HEK293 (cell line): Measurements from ENCODE around the gene PRMT5.

Experiments
- CTCF ChIA-PET: fragments of 350-600 bp; formaldehyde crosslinking; extraction: SDS; loops from one replicate; lab custom pipeline; 2021; ENCODE audit warnings: antibody characterized with exemption; lab: Yijun Ruan, JAX
- POLR2A ChIA-PET: fragments of 300-600 bp; formaldehyde crosslinking; extraction: SDS; loops from one replicate; lab custom pipeline; 2020; ENCODE audit warnings: antibody characterized with exemption, inconsistent platforms; lab: Yijun Ruan, JAX
- H3K27ac ChIP-seq: fragments of 200-500 bp; sonication (Bioruptor generic); 2 replicates; pipeline ENCODE4 v1.5.1; 2014; ENCODE audit warnings: low read depth, low read length, control low read depth, inconsistent platforms; ENCODE audit errors: extremely low read depth
- H3K36me3 ChIP-seq, 2 experiments: fragments of 200-500 bp in 1 of 2; sonication (Bioruptor generic) in 1 of 2; 1 replicate in 1 of 2; 2 replicates in 1 of 2; pipeline ENCODE4 v1.5.1; 2014 to 2017; ENCODE audit warnings: inconsistent platforms in 2 of 2, low read length in 2 of 2; ENCODE audit not compliant: control insufficient read depth in 2 of 2, insufficient read depth in 1 of 2
- H3K4me1 ChIP-seq: fragments of 200-500 bp; sonication (Bioruptor generic); 2 replicates; pipeline ENCODE4 v1.5.1; 2014; ENCODE audit warnings: mild to moderate bottlenecking, low read length, inconsistent platforms; ENCODE audit not compliant: control insufficient read depth, insufficient read depth
- H3K4me3 ChIP-seq: 2 replicates; pipeline ENCODE4 v1.5.1; 2011; ENCODE audit warnings: low read depth, mild to moderate bottlenecking, control low read depth, low read length, moderate library complexity
- H3K9me3 ChIP-seq: fragments of 200-500 bp; sonication (Bioruptor generic); 2 replicates; pipeline ENCODE4 v1.5.1; 2014; ENCODE audit warnings: low read depth, low read length, inconsistent platforms; ENCODE audit not compliant: control insufficient read depth, insufficient read depth
- GLIS1 ChIP-seq: fragments of 450-650 bp; formaldehyde crosslinking; IDR thresholded peaks from 2 replicates; pipeline ENCODE4 v1.5.1; 2016; ENCODE audit warnings: missing biosample characterization, missing genetic modification characterization
- HOXD13 ChIP-seq: sonication (generic); formaldehyde crosslinking; IDR thresholded peaks from 2 replicates; pipeline ENCODE4 v1.8.0; 2022; ENCODE audit warnings: missing genetic modification reagents, borderline replicate concordance
- KLF8 ChIP-seq: fragments of 450-650 bp; formaldehyde crosslinking; IDR thresholded peaks from 2 replicates; pipeline ENCODE4 v1.5.1; 2016; ENCODE audit warnings: missing biosample characterization, missing genetic modification characterization
- ZBTB17 ChIP-seq: fragments of 450-650 bp; formaldehyde crosslinking; IDR thresholded peaks from 2 replicates; pipeline ENCODE4 v1.5.1; 2016; ENCODE audit warnings: missing biosample characterization, missing genetic modification characterization
- ZBTB20 ChIP-seq: fragments of 450-650 bp; formaldehyde crosslinking; IDR thresholded peaks from 2 replicates; pipeline ENCODE4 v1.5.1; 2016; ENCODE audit warnings: missing biosample characterization, missing genetic modification characterization
- ZBTB21 ChIP-seq: fragments of 450-650 bp; formaldehyde crosslinking; IDR thresholded peaks from 2 replicates; pipeline ENCODE4 v1.5.1; 2017; ENCODE audit warnings: missing biosample characterization, missing genetic modification characterization
- ZBTB48 ChIP-seq: fragments of 450-650 bp; formaldehyde crosslinking; IDR thresholded peaks from 2 replicates; pipeline ENCODE4 v1.5.1; 2016; ENCODE audit warnings: missing biosample characterization, missing genetic modification characterization
- ZBTB6 ChIP-seq: fragments of 450-650 bp; formaldehyde crosslinking; IDR thresholded peaks from 2 replicates; pipeline ENCODE4 v1.5.1; 2017; ENCODE audit warnings: missing biosample characterization, missing genetic modification characterization
- ZFHX2 ChIP-seq: fragments of 450-650 bp; formaldehyde crosslinking; conservative IDR thresholded peaks from 2 replicates; pipeline ENCODE4 v1.5.1; 2016; ENCODE audit warnings: missing biosample characterization, missing genetic modification characterization
- ZNF10 ChIP-seq: fragments of 450-650 bp; formaldehyde crosslinking; IDR thresholded peaks from 2 replicates; pipeline ENCODE4 v1.5.1; 2017; ENCODE audit warnings: missing biosample characterization, missing genetic modification characterization
- ZNF112 ChIP-seq: fragments of 450-650 bp; formaldehyde crosslinking; IDR thresholded peaks from 2 replicates; pipeline ENCODE4 v1.5.0; 2017; ENCODE audit warnings: missing biosample characterization, missing genetic modification characterization
- ZNF132 ChIP-seq: fragments of 450-650 bp; formaldehyde crosslinking; IDR thresholded peaks from 2 replicates; pipeline ENCODE4 v1.5.1; 2017; ENCODE audit warnings: missing biosample characterization, missing genetic modification characterization, borderline replicate concordance
- ZNF214 ChIP-seq: fragments of 450-650 bp; formaldehyde crosslinking; IDR thresholded peaks from 2 replicates; pipeline ENCODE4 v1.5.1; 2017; ENCODE audit warnings: missing biosample characterization, mild to moderate bottlenecking, missing genetic modification characterization, borderline replicate concordance
- ZNF280C ChIP-seq: fragments of 450-650 bp; formaldehyde crosslinking; IDR thresholded peaks from 2 replicates; pipeline ENCODE4 v1.5.1; 2016; ENCODE audit warnings: missing biosample characterization, missing genetic modification characterization
- ZNF292 ChIP-seq: fragments of 450-650 bp; formaldehyde crosslinking; IDR thresholded peaks from 2 replicates; pipeline ENCODE4 v1.5.1; 2016; ENCODE audit warnings: low read depth, missing biosample characterization, missing genetic modification characterization, borderline replicate concordance
- ZNF366 ChIP-seq: fragments of 450-650 bp; formaldehyde crosslinking; conservative IDR thresholded peaks from 2 replicates; pipeline ENCODE4 v1.5.1; 2016; ENCODE audit warnings: missing biosample characterization, missing genetic modification characterization
- ZNF510 ChIP-seq: fragments of 450-650 bp; formaldehyde crosslinking; IDR thresholded peaks from 2 replicates; pipeline ENCODE4 v1.5.1; 2018; ENCODE audit warnings: mild to moderate bottlenecking, missing genetic modification characterization, missing biosample characterization; ENCODE audit not compliant: insufficient replicate concordance
- ZNF548 ChIP-seq: fragments of 450-650 bp; formaldehyde crosslinking; IDR thresholded peaks from 2 replicates; pipeline ENCODE4 v1.5.1; 2016; ENCODE audit warnings: missing biosample characterization, missing genetic modification characterization
- ZNF549 ChIP-seq: fragments of 450-650 bp; IDR thresholded peaks from 2 replicates; pipeline ENCODE4 v1.5.1; 2018; ENCODE audit warnings: missing biosample characterization, missing genetic modification characterization, mild to moderate bottlenecking, inconsistent platforms, moderate library complexity
- ZNF571 ChIP-seq: fragments of 450-650 bp; formaldehyde crosslinking; IDR thresholded peaks from 2 replicates; pipeline ENCODE4 v1.5.0; 2017; ENCODE audit warnings: missing biosample characterization, missing genetic modification characterization
- ZNF654 ChIP-seq: fragments of 450-650 bp; formaldehyde crosslinking; IDR thresholded peaks from 2 replicates; pipeline ENCODE4 v1.5.1; 2016; ENCODE audit warnings: low read depth, missing biosample characterization, missing genetic modification characterization
- ZNF670 ChIP-seq: fragments of 450-650 bp; formaldehyde crosslinking; IDR thresholded peaks from 2 replicates; pipeline ENCODE4 v1.5.1; 2016; ENCODE audit warnings: missing biosample characterization, missing genetic modification characterization, low read depth
- ZNF677 ChIP-seq: fragments of 450-650 bp; IDR thresholded peaks from 2 replicates; pipeline ENCODE4 v1.5.0; 2018; ENCODE audit warnings: missing biosample characterization, mild to moderate bottlenecking, missing genetic modification characterization, moderate library complexity
- ZNF837 ChIP-seq: fragments of 450-650 bp; formaldehyde crosslinking; IDR thresholded peaks from 2 replicates; pipeline ENCODE4 v1.5.1; 2016; ENCODE audit warnings: missing biosample characterization, missing genetic modification characterization
- ZSCAN16 ChIP-seq: fragments of 450-650 bp; formaldehyde crosslinking; IDR thresholded peaks from 2 replicates; pipeline ENCODE4 v1.5.1; 2016; ENCODE audit warnings: missing biosample characterization, missing genetic modification characterization
- TF ChIP-seq, protein P1 (sequence below): fragments of 450-650 bp; formaldehyde crosslinking; IDR thresholded peaks from 2 replicates; pipeline ENCODE4 v1.5.1; 2016; ENCODE audit warnings: missing biosample characterization, missing genetic modification characterization
- TF ChIP-seq, protein P2 (sequence below): fragments of 450-650 bp; formaldehyde crosslinking; IDR thresholded peaks from 2 replicates; pipeline ENCODE4 v1.5.1; 2016; ENCODE audit warnings: missing biosample characterization, missing genetic modification characterization
- TF ChIP-seq, protein P3 (sequence below): fragments of 450-650 bp; formaldehyde crosslinking; IDR thresholded peaks from 2 replicates; pipeline ENCODE4 v1.5.1; 2017; ENCODE audit warnings: missing biosample characterization, missing genetic modification characterization

PRMT5 gene

GRCh38 chr14:22872033-22872832 lies 56.9 kb downstream of the PRMT5 start:
- H3K36me3 ChIP-seq: peaks cover 0 to 34% of the 10 kb centered on the region in 2 experiments; a peak in 1 of 3 replicates
- POLR2A ChIA-PET: interaction anchor here (0.6 to 1.8 kb wide), 6 partner anchors 14 to 106 kb away, joined by 3 to 6 read pairs (median 4); partner anchors contain the start of genes HAUS4, OXA1L and RBM23
- no peaks in the 10 kb centered on the region for H3K9me3 ChIP-seq
- peak overlapping the region; percentile 87 for H3K27ac ChIP-seq
- peaks cover 9% of the 10 kb centered on the region for H3K4me1 ChIP-seq
- H3K4me3 ChIP-seq: peak overlapping the region; percentile 74
- CTCF ChIA-PET: interaction anchor here (0.6 to 4.5 kb wide), 30 partner anchors 10 to 283 kb away, joined by 3 to 55 read pairs (median 4); partner anchors contain the start of genes AJUBA, DAD1, OXA1L and REM2
- TF ChIP-seq, protein P1, sequence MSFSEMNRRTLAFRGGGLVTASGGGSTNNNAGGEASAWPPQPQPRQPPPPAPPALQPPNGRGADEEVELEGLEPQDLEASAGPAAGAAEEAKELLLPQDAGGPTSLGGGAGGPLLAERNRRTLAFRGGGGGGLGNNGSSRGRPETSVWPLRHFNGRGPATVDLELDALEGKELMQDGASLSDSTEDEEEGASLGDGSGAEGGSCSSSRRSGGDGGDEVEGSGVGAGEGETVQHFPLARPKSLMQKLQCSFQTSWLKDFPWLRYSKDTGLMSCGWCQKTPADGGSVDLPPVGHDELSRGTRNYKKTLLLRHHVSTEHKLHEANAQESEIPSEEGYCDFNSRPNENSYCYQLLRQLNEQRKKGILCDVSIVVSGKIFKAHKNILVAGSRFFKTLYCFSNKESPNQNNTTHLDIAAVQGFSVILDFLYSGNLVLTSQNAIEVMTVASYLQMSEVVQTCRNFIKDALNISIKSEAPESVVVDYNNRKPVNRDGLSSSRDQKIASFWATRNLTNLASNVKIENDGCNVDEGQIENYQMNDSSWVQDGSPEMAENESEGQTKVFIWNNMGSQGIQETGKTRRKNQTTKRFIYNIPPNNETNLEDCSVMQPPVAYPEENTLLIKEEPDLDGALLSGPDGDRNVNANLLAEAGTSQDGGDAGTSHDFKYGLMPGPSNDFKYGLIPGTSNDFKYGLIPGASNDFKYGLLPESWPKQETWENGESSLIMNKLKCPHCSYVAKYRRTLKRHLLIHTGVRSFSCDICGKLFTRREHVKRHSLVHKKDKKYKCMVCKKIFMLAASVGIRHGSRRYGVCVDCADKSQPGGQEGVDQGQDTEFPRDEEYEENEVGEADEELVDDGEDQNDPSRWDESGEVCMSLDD: no peak; the same call in 1 of the 2 replicates
- TF ChIP-seq ZNF366 (tag by site-specific recombination): no peak
- TF ChIP-seq, protein P2, sequence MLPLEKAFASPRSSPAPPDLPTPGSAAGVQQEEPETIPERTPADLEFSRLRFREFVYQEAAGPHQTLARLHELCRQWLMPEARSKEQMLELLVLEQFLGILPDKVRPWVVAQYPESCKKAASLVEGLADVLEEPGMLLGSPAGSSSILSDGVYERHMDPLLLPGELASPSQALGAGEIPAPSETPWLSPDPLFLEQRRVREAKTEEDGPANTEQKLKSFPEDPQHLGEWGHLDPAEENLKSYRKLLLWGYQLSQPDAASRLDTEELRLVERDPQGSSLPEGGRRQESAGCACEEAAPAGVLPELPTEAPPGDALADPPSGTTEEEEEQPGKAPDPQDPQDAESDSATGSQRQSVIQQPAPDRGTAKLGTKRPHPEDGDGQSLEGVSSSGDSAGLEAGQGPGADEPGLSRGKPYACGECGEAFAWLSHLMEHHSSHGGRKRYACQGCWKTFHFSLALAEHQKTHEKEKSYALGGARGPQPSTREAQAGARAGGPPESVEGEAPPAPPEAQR (tag by site-specific recombination): no peak
- no peak for TF ChIP-seq HOXD13 (CRISPR knock-in tag)
- 0 out of 2 replicates have a peak, but pooled peaks have one; percentile 9 for TF ChIP-seq ZFHX2 (tag by site-specific recombination)
- peak; percentile 94 for TF ChIP-seq ZBTB20 (tag by site-specific recombination)
- no peak for TF ChIP-seq ZNF280C
- no peak for TF ChIP-seq ZNF670
- TF ChIP-seq ZBTB48 (tag by site-specific recombination): peak; percentile 59
- TF ChIP-seq ZNF837 (tag by site-specific recombination): no peak
- TF ChIP-seq ZSCAN16 (tag by site-specific recombination): no peak
- peak; percentile 92 for TF ChIP-seq ZNF10 (tag by site-specific recombination)
- no peak for TF ChIP-seq ZNF549 (tag by site-specific recombination)
- no peak for TF ChIP-seq ZNF214 (tag by site-specific recombination)
- no peak for TF ChIP-seq ZBTB6 (tag by site-specific recombination)
- TF ChIP-seq, protein P3, sequence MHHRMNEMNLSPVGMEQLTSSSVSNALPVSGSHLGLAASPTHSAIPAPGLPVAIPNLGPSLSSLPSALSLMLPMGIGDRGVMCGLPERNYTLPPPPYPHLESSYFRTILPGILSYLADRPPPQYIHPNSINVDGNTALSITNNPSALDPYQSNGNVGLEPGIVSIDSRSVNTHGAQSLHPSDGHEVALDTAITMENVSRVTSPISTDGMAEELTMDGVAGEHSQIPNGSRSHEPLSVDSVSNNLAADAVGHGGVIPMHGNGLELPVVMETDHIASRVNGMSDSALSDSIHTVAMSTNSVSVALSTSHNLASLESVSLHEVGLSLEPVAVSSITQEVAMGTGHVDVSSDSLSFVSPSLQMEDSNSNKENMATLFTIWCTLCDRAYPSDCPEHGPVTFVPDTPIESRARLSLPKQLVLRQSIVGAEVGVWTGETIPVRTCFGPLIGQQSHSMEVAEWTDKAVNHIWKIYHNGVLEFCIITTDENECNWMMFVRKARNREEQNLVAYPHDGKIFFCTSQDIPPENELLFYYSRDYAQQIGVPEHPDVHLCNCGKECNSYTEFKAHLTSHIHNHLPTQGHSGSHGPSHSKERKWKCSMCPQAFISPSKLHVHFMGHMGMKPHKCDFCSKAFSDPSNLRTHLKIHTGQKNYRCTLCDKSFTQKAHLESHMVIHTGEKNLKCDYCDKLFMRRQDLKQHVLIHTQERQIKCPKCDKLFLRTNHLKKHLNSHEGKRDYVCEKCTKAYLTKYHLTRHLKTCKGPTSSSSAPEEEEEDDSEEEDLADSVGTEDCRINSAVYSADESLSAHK (tag by site-specific recombination): no peak
- no peak for TF ChIP-seq ZNF571 (tag by site-specific recombination)
- peak; percentile 36 for TF ChIP-seq GLIS1 (tag by site-specific recombination)
- TF ChIP-seq KLF8 (tag by site-specific recombination): 0 out of 2 replicates have a peak, but pooled peaks have one; percentile 42
- TF ChIP-seq ZNF132 (tag by site-specific recombination): no peak
- peak; percentile 65 for TF ChIP-seq ZBTB17
- TF ChIP-seq ZNF112: no peak
- no peak for TF ChIP-seq ZNF292 (tag by site-specific recombination)
- no peak for TF ChIP-seq ZNF677 (tag by site-specific recombination)
- peak; percentile 44 for TF ChIP-seq ZNF654 (tag by site-specific recombination)
- TF ChIP-seq ZNF548 (tag by site-specific recombination): no peak
- no peak for TF ChIP-seq ZBTB21 (tag by site-specific recombination)
- TF ChIP-seq ZNF510 (tag by site-specific recombination): no peak
